ENCODE results near the gene GAR1.

DNA sequence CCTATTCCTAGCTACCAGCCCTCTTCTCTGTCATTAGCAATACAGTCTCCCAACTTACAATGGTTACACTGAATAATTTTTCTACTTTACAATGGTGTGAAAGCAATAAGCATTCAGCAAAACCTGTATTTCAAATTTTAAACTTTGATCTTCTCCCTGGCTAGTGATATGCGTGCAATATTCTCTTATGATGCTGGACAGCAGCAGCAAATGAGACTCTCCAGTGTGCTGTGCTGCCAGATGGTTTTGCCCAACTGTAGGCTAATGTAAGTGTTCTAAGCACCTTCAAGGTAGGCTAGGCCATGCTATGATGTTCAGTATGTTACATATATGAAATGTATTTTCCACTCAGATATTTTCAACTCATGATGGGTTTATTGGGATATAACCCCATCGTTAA is 5.9 kb upstream of the GAR1 start:
- TF ChIP-seq, protein P1, sequence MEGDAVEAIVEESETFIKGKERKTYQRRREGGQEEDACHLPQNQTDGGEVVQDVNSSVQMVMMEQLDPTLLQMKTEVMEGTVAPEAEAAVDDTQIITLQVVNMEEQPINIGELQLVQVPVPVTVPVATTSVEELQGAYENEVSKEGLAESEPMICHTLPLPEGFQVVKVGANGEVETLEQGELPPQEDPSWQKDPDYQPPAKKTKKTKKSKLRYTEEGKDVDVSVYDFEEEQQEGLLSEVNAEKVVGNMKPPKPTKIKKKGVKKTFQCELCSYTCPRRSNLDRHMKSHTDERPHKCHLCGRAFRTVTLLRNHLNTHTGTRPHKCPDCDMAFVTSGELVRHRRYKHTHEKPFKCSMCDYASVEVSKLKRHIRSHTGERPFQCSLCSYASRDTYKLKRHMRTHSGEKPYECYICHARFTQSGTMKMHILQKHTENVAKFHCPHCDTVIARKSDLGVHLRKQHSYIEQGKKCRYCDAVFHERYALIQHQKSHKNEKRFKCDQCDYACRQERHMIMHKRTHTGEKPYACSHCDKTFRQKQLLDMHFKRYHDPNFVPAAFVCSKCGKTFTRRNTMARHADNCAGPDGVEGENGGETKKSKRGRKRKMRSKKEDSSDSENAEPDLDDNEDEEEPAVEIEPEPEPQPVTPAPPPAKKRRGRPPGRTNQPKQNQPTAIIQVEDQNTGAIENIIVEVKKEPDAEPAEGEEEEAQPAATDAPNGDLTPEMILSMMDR (IDR thresholded peaks at IDR 0.05): no peak
- no peak for TF ChIP-seq POLR2A (IDR thresholded peaks at IDR 0.05)
